Activated CD8-positive, alpha-beta T cell treated with anti-CD3 and anti-CD28 coated beads for 36 hours (primary cell): ENCODE data around the gene MKKS. TPM values are rescaled to one million over a fixed set of nuclear protein-coding genes. Genes with fewer than 3 reads are reported as not detected.
A peak's percentile ranks its signal among the peaks of the same experiment; 100 is the strongest.

Source experiments
- ATAC-seq: fragments of 200-7000 bp; cut with Tn5 transposase; one replicate; pipeline ENCODE4 v1.10.0; 2021; ENCODE audit warnings: mild to moderate bottlenecking, moderate library complexity
- CTCF ChIA-PET: fragments of 350-600 bp; sonication (Branson Sonifier 250); formaldehyde crosslinking; loops from one replicate; lab custom pipeline; 2021; ENCODE audit warnings: antibody characterized with exemption; lab: Charles Lee
- POLR2A ChIA-PET: fragments of 350-600 bp; sonication (Branson Sonifier 250); formaldehyde crosslinking; loops from one replicate; lab custom pipeline; 2021; ENCODE audit warnings: antibody characterized with exemption; lab: Charles Lee
- DNase-seq: peaks from one replicate; pipeline ENCODE4 v3.0.0-alpha.2; 2020
- H3K27ac Mint-ChIP-seq: one replicate; pipeline ENCODE4 v1.8.0; 2021; ENCODE audit warnings: mild to moderate bottlenecking, mixed read lengths
- H3K27me3 Mint-ChIP-seq: one replicate; pipeline ENCODE4 v1.8.0; 2021; ENCODE audit warnings: mixed read lengths
- H3K36me3 Mint-ChIP-seq: one replicate; pipeline ENCODE4 v1.8.0; 2021; ENCODE audit warnings: low read depth, mixed read lengths
- H3K4me1 Mint-ChIP-seq: one replicate; pipeline ENCODE4 v1.8.0; 2021; ENCODE audit warnings: low read depth, mixed read lengths
- H3K4me3 Mint-ChIP-seq: one replicate; pipeline ENCODE4 v1.8.0; 2021; ENCODE audit warnings: mild to moderate bottlenecking, moderate library complexity, mixed read lengths
- H3K9me3 Mint-ChIP-seq: one replicate; pipeline ENCODE4 v1.8.0; 2021; ENCODE audit warnings: mixed read lengths
- CTCF ChIP-seq: fragments of 200-600 bp; IDR thresholded peaks from one replicate; pipeline ENCODE4 v1.8.0; 2022; ENCODE audit warnings: antibody characterized with exemption, mild to moderate bottlenecking
- intact Hi-C: fragments of 100-400 bp; cut with micrococcal nuclease; formaldehyde crosslinking; loops from one replicate; pipeline ENCODE4 v1.10.0; 2022
- total RNA-seq, 2 experiments: library from RNA; stranded (reverse); gene quantifications; one replicate each; pipeline ENCODE4 v1.2.3, GENCODE V29; 2021

The MKKS gene
- total RNA-seq, 2 experiments from 2014 or later: 6.9 TPM

GRCh38 chr20:10469599-10469998 is 35.6 kb upstream of the MKKS start:
- DNase-seq: peak; percentile 39
- CTCF ChIA-PET: no interaction called here

GRCh38 chr20:10469056-10469455 is 35.0 kb upstream of the MKKS start:
- Mint-ChIP-seq H3K27ac (no peak overlapping the region), H3K9me3 (no peaks in the 10 kb centered on the region), H3K4me1 (peaks cover 11% of the 10 kb centered on the region), H3K4me3 (no peak overlapping the region), H3K27me3 (no peaks in the 10 kb centered on the region), H3K36me3 (peaks cover 7% of the 10 kb centered on the region)
- no peak for TF ChIP-seq CTCF
- no peak for DNase-seq
- ChIA-PET POLR2A (no interaction called here), CTCF (interaction anchor here (0.8 to 1.6 kb wide), 3 partner anchors 16 to 68 kb away, joined by 3 to 5 read pairs (median 3); no protein-coding TSS in a partner anchor)
- intact Hi-C loops: no loop called here
- no peak for ATAC-seq

More at GRCh38 chr20:10469599-10469998, 35.6 kb upstream of the MKKS start:
- peak; percentile 42 for ATAC-seq
- Mint-ChIP-seq H3K27ac (no peak overlapping the region), H3K4me3 (no peak overlapping the region), H3K36me3 (peaks cover 6% of the 10 kb centered on the region), H3K27me3 (no peaks in the 10 kb centered on the region), H3K4me1 (peaks cover 11% of the 10 kb centered on the region), H3K9me3 (no peaks in the 10 kb centered on the region)
- peak; percentile 67 for TF ChIP-seq CTCF
- intact Hi-C loops: no loop called here
- POLR2A ChIA-PET: no interaction called here

DNA sequence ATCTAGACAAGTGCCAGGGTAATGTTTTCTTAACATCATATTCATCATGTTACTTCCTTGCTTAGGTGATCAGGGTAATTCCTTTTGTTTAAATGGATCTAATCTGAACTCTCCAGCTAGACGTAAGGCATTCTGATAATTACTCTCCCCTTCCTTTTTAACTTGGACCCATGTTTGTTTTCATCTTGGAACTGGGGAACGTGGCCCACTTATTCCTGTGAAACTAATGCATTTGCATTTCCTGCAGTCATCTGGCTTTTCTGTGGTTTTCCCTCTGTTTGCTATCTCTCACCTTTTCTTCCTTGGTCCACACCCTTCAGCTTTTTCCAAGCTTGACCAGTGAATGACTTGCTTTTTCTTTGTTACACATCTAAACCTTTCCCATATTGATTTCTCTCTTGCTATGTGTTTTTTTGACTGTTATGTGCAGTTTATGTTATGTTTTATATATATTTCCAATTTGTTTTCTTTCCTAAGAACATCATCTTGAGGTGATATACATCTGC is 34.4 kb upstream of the MKKS start:
- no peak for TF ChIP-seq CTCF
- ChIA-PET CTCF (interaction anchor here (0.8 to 1.6 kb wide), 3 partner anchors 15 to 68 kb away, joined by 3 to 5 read pairs (median 3); no protein-coding TSS in a partner anchor), POLR2A (no interaction called here)
- no peak overlapping the region for H3K27ac Mint-ChIP-seq
- intact Hi-C loops: no loop called here
- H3K27me3 Mint-ChIP-seq: no peaks in the 10 kb centered on the region
- peaks cover 11% of the 10 kb centered on the region for H3K4me1 Mint-ChIP-seq
- peaks cover 13% of the 10 kb centered on the region for H3K36me3 Mint-ChIP-seq
- ATAC-seq (no peak), DNase-seq (no peak)
- no peaks in the 10 kb centered on the region for H3K9me3 Mint-ChIP-seq
- H3K4me3 Mint-ChIP-seq: no peak overlapping the region

DNA sequence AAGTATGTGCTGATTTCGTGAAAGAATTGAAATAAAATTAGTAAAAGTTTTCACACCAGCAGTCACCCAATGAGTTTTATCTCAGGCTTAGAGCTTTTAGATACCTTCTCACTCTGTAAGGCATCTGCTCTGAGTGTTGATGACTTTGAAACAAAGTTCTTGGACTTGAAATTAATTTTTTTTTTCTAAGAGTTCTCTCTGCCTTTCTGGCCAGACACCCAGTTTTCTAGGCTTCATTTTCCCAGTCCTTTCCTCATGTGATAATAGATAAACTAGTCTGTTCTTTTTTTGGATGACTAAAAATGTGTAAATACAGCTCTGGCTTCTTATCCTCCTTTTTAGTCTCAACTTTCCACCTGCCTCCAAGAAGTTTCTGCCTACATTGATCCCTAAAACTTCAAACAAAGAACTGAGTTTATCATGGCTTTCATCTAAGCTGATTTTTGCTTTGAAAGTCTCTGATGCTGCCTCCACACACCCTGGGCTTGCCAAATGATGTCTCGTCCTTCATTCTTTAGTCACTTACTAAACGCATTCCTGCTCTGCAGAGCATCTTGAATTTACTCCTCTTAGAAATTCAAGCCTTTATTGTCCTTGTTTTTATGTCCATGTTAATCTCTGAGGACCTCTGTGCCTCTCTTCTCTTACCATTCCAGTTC is 33.8 kb upstream of the MKKS start:
- POLR2A ChIA-PET: no interaction called here
- Mint-ChIP-seq H3K9me3 (peaks cover 4% of the 10 kb centered on the region), H3K36me3 (peaks cover 18% of the 10 kb centered on the region)

More for the DNA sequence above, 33.8 kb upstream of the MKKS start:
- DNase-seq: no peak
- no peak for ATAC-seq
- CTCF ChIA-PET: interaction anchor here (1.4 to 1.6 kb wide), 2 partner anchors 15 to 69 kb away, joined by 3 to 5 read pairs; no protein-coding TSS in a partner anchor
- Mint-ChIP-seq H3K4me3 (no peak overlapping the region), H3K27ac (no peak overlapping the region), H3K27me3 (no peaks in the 10 kb centered on the region), H3K4me1 (peaks cover 13% of the 10 kb centered on the region)
- intact Hi-C loops: no loop called here
- TF ChIP-seq CTCF: no peak
